ENCODE data around the gene SLC46A1.

The SLC46A1 gene

DNA sequence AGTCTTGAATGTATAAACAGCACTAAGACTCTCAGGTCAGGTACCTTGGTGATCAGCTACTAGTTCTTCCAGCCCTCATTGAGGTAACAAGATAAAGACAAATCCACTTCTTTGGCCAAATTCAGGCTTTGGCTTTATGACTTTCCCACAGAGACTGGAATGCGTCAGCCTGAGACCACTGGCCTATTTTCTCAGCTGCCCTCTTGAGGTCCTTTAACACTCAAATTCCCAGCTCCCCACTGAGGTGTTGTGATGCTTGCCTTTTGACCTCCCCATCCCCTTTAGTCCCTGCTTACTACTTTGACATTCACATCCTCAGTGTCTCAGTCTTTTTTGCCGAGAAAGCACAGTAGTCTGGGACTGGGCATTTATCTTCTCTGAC is 59.8 kb downstream of the SLC46A1 start:
- Histone ChIP-seq H2BK5ac (ENCODE audit: low read depth, low read length, poor library complexity) (no peak overlapping the region), H3K4me3 (ENCODE audit: low read depth, low read length) (no peak overlapping the region), H2AFZ (ENCODE audit: insufficient read depth, low read length, poor library complexity) (no peak overlapping the region), H4K91ac (ENCODE audit: low read depth, low read length) (no peak overlapping the region), H4K8ac (ENCODE audit: low read depth, low read length) (no peak overlapping the region), H3K18ac (ENCODE audit: low read length) (no peak overlapping the region), H2BK120ac (ENCODE audit: insufficient read depth, low read length, poor library complexity) (no peak overlapping the region), H3K9ac (ENCODE audit: low read length) (no peak overlapping the region), H3K23ac (ENCODE audit: low read length) (no peak overlapping the region), H3K4me2 (ENCODE audit: low read length) (no peak overlapping the region), H3K27ac (ENCODE audit: low read depth, low read length) (peak overlapping the region; percentile 21), H3K4ac (ENCODE audit: low read depth, low read length) (no peak overlapping the region), H3K27me3 (ENCODE audit: insufficient read depth, low read length) (no peaks in the 10 kb centered on the region), H3K36me3 (ENCODE audit: control insufficient read depth in 1 of 2, insufficient read depth in 2 of 2, low read length in 2 of 2) (peaks cover 68 to 85% of the 10 kb centered on the region in 2 experiments), H3K79me1 (ENCODE audit: low read length) (no peaks in the 10 kb centered on the region), H3K14ac (ENCODE audit: low read length) (no peak overlapping the region), H4K12ac (ENCODE audit: low read depth, low read length) (no peak overlapping the region), H2BK12ac (ENCODE audit: low read length) (no peak overlapping the region), H2AK5ac (ENCODE audit: low read length) (no peak overlapping the region), H3K4me1 (ENCODE audit: control insufficient read depth in 1 of 2, insufficient read depth in 2 of 2, low read length in 2 of 2) (peaks cover 2 to 8% of the 10 kb centered on the region in 2 experiments), H3K9me3 (ENCODE audit: insufficient read depth, low read depth, low read length) (no peaks in the 10 kb centered on the region), H3K79me2 (ENCODE audit: control insufficient read depth, insufficient read depth, low read length, poor library complexity) (no peaks in the 10 kb centered on the region)
- no peak for DNase-seq
- no CpG with 5 or more reads among the region's 2 CpGs for WGBS (ENCODE audit: extremely low coverage, insufficient coverage, insufficient read length)

DNA sequence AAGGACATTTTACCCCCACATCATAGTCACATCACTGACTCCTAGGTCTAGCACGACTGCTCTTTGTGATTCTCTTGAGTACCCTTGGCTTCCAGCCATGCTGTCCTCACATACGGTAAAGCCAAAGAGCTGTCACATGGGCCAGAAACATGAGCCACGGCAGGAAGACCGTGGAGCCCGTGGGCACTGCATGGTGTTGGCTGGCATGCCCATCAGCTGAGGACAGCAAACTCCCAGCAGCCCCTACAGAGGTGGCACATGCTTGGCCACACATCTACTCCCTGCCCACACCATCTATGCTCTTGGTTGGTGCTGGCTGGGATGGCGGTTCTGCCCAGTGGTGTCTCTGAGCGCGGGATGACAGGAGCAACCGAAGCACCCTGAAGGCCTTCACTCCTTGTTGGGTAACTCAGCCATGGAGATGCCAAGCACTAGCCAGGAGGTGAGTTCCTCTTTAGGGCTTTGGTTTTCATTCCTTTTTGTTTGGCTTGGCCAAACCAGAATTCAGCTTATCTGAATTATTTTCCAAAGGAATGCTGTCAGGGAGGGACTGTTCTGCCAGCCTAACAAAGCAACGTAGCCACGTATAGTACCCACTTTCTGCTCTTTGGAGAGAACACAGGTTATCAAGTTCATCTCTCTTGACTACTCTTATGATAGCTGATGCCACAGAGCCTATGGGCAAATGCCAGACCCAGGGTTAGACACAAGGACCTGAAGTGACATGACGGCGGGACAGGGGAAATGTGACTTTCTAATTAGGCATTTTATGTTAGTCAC is 60.4 kb downstream of the SLC46A1 start:
- no peaks in the 10 kb centered on the region for H3K9me3 ChIP-seq (ENCODE audit: insufficient read depth, low read depth, low read length)
- no peak overlapping the region for H3K9ac ChIP-seq (ENCODE audit: low read length)
- no peak overlapping the region for H3K4ac ChIP-seq (ENCODE audit: low read depth, low read length)
- H3K27me3 ChIP-seq (ENCODE audit: insufficient read depth, low read length), result no peaks in the 10 kb centered on the region
- H2AK5ac ChIP-seq (ENCODE audit: low read length), result no peak overlapping the region
- no peak overlapping the region for H4K91ac ChIP-seq (ENCODE audit: low read depth, low read length)
- H2AFZ ChIP-seq (ENCODE audit: insufficient read depth, low read length, poor library complexity), result no peak overlapping the region
- H2BK5ac ChIP-seq (ENCODE audit: low read depth, low read length, poor library complexity), result no peak overlapping the region
- no peak overlapping the region for H3K18ac ChIP-seq (ENCODE audit: low read length)
- H3K36me3 ChIP-seq (ENCODE audit: control insufficient read depth in 1 of 2, insufficient read depth in 2 of 2, low read length in 2 of 2), result peaks cover 68 to 85% of the 10 kb centered on the region in 2 experiments
- peaks cover 2 to 8% of the 10 kb centered on the region in 2 experiments for H3K4me1 ChIP-seq (ENCODE audit: control insufficient read depth in 1 of 2, insufficient read depth in 2 of 2, low read length in 2 of 2)
- no peak overlapping the region for H3K27ac ChIP-seq (ENCODE audit: low read depth, low read length)
- no peak overlapping the region for H3K14ac ChIP-seq (ENCODE audit: low read length)
- no CpG with 5 or more reads among the region's 13 CpGs for whole genome bisulfite sequencing (ENCODE audit: extremely low coverage, insufficient coverage, insufficient read length)
- no peaks in the 10 kb centered on the region for H3K79me1 ChIP-seq (ENCODE audit: low read length)
- H4K12ac ChIP-seq (ENCODE audit: low read depth, low read length), result no peak overlapping the region
- peak; percentile 77 for DNase-seq
- H2BK12ac ChIP-seq (ENCODE audit: low read length), result no peak overlapping the region
- no peak overlapping the region for H4K8ac ChIP-seq (ENCODE audit: low read depth, low read length)
- no peak overlapping the region for H3K4me3 ChIP-seq (ENCODE audit: low read depth, low read length)
- H3K79me2 ChIP-seq (ENCODE audit: control insufficient read depth, insufficient read depth, low read length, poor library complexity), result no peaks in the 10 kb centered on the region
- H3K23ac ChIP-seq (ENCODE audit: low read length), result no peak overlapping the region
- no peak overlapping the region for H2BK120ac ChIP-seq (ENCODE audit: insufficient read depth, low read length, poor library complexity)
- H3K4me2 ChIP-seq (ENCODE audit: low read length), result no peak overlapping the region
